ENCODE results near the gene ILKAP.

DNA sequence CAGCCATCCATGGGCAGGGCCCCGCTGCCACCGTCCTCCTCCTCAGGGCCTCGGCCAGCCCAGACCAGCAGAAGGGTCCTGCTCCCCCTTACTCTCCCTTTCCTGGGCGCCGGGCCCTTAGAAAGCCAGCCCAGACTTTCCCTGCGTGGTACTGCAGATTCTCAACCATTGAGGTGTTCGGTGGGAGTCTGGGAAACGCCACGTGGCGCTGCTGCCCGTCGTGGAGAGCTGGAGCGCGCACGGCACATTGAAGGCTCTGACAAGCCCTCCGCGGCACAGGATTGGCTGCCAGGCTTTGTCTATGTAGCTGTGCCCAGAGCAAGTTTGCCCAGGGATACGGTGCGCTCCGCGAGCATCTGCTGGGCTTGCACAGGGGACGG, 75.4 kb downstream of the ILKAP start:
- TF ChIP-seq, protein P1, sequence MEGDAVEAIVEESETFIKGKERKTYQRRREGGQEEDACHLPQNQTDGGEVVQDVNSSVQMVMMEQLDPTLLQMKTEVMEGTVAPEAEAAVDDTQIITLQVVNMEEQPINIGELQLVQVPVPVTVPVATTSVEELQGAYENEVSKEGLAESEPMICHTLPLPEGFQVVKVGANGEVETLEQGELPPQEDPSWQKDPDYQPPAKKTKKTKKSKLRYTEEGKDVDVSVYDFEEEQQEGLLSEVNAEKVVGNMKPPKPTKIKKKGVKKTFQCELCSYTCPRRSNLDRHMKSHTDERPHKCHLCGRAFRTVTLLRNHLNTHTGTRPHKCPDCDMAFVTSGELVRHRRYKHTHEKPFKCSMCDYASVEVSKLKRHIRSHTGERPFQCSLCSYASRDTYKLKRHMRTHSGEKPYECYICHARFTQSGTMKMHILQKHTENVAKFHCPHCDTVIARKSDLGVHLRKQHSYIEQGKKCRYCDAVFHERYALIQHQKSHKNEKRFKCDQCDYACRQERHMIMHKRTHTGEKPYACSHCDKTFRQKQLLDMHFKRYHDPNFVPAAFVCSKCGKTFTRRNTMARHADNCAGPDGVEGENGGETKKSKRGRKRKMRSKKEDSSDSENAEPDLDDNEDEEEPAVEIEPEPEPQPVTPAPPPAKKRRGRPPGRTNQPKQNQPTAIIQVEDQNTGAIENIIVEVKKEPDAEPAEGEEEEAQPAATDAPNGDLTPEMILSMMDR (IDR thresholded peaks at IDR 0.05): no peak
- TF ChIP-seq EZH2 (IDR thresholded peaks at IDR 0.05; ENCODE audit: borderline replicate concordance, insufficient read depth, low read depth, low read length, poor library complexity, severe bottlenecking): no peak
